Smooth muscle cell (in vitro differentiated cells): ENCODE data around the gene PUS10. TPM values are rescaled to one million over a fixed set of nuclear protein-coding genes. Genes with fewer than 3 reads are reported as not detected.

Experiments used
- DNase-seq: peaks from one replicate; lab custom pipeline; 2025; ENCODE audit not compliant: unreplicated experiment; lab: John Stamatoyannopoulos, UW
- H2AFZ ChIP-seq: fragments of 200-600 bp; sonication (generic); 2 replicates; pipeline ENCODE4 v1.6.0; 2016; ENCODE audit warnings: antibody characterized with exemption, low read depth, mild to moderate bottlenecking
- H3F3A ChIP-seq: fragments of 200-600 bp; sonication (generic); 2 replicates; pipeline ENCODE4 v1.6.0; 2017; ENCODE audit warnings: antibody characterized with exemption, low read depth
- H3K27ac ChIP-seq: fragments of 200-600 bp; sonication (generic); 2 replicates; pipeline ENCODE4 v1.5.1; 2016; ENCODE audit warnings: low read depth, mild to moderate bottlenecking
- H3K27me3 ChIP-seq: fragments of 200-600 bp; sonication (generic); 2 replicates; pipeline ENCODE4 v1.6.1; 2016; ENCODE audit warnings: low read depth, mild to moderate bottlenecking
- H3K36me3 ChIP-seq: fragments of 200-600 bp; sonication (generic); 2 replicates; pipeline ENCODE4 v1.5.1; 2016; ENCODE audit warnings: low read depth
- H3K4me1 ChIP-seq: fragments of 200-600 bp; sonication (generic); 2 replicates; pipeline ENCODE4 v1.5.1; 2016; ENCODE audit warnings: low read depth
- H3K4me2 ChIP-seq: fragments of 200-600 bp; sonication (generic); 2 replicates; pipeline ENCODE4 v1.6.0; 2016; ENCODE audit warnings: mild to moderate bottlenecking
- H3K4me3 ChIP-seq: fragments of 200-600 bp; sonication (generic); 2 replicates; pipeline ENCODE4 v1.5.1; 2016; ENCODE audit warnings: mild to moderate bottlenecking
- H3K79me2 ChIP-seq: fragments of 200-600 bp; sonication (generic); 2 replicates; pipeline ENCODE4 v1.6.0; 2016; ENCODE audit warnings: low read depth, mild to moderate bottlenecking
- H3K9ac ChIP-seq: fragments of 200-600 bp; sonication (generic); 2 replicates; pipeline ENCODE4 v1.6.0; 2016; ENCODE audit warnings: low read depth
- H3K9me3 ChIP-seq: fragments of 200-600 bp; sonication (generic); replicated peaks from 2 replicates; pipeline ENCODE4 v1.5.1; 2016; ENCODE audit warnings: low read depth
- H4K20me1 ChIP-seq: fragments of 200-600 bp; sonication (generic); 2 replicates; pipeline ENCODE4 v1.6.0; 2016; ENCODE audit warnings: low read depth
- WGBS: methylation state at CpG from one replicate; pipeline ENCODE4 v1.1.7; 2016; ENCODE audit warnings: low lambda C conversion rate; 5-methylcytosine and 5-hydroxymethylcytosine counted together
- polyA plus RNA-seq: library from polyadenylated mRNA; unstranded; fragments of >200 nt; fragmentation: Nextera tagmentation; extraction: Ambion mirVana; gene quantifications from 2 replicates; pipeline ENCODE4 v1.2.1, GENCODE V29; 2016
- total RNA-seq: library from RNA; depleted of rRNA; stranded (reverse); fragments of >200 nt; gene quantifications from 2 replicates; pipeline ENCODE4 v1.2.3, GENCODE V29; 2014
- TF ChIP-seq, protein P1 (sequence below): fragments of 200-600 bp; sonication (generic); IDR thresholded peaks from 2 replicates; pipeline ENCODE4 v1.5.1; 2017; ENCODE audit warnings: borderline replicate concordance, mild to moderate bottlenecking, antibody characterized with exemption; ENCODE audit not compliant: insufficient read depth, poor library complexity, severe bottlenecking

PUS10 gene
- total and polyA plus RNA-seq, 2 experiments from 2014 or later, result 3.3 to 6.3 TPM

- H3K36me3 ChIP-seq, result no peaks in the 10 kb centered on the region
- H4K20me1 ChIP-seq, result no peaks in the 10 kb centered on the region
- DNase-seq, result no peak
- TF ChIP-seq, protein P1, sequence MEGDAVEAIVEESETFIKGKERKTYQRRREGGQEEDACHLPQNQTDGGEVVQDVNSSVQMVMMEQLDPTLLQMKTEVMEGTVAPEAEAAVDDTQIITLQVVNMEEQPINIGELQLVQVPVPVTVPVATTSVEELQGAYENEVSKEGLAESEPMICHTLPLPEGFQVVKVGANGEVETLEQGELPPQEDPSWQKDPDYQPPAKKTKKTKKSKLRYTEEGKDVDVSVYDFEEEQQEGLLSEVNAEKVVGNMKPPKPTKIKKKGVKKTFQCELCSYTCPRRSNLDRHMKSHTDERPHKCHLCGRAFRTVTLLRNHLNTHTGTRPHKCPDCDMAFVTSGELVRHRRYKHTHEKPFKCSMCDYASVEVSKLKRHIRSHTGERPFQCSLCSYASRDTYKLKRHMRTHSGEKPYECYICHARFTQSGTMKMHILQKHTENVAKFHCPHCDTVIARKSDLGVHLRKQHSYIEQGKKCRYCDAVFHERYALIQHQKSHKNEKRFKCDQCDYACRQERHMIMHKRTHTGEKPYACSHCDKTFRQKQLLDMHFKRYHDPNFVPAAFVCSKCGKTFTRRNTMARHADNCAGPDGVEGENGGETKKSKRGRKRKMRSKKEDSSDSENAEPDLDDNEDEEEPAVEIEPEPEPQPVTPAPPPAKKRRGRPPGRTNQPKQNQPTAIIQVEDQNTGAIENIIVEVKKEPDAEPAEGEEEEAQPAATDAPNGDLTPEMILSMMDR, result no peak
- no peak overlapping the region for H3K27ac ChIP-seq
- no peaks in the 10 kb centered on the region for H3K9me3 ChIP-seq
- no peaks in the 10 kb centered on the region for H3F3A ChIP-seq
- no peak overlapping the region for H2AFZ ChIP-seq
- no peaks in the 10 kb centered on the region for H3K79me2 ChIP-seq
- no peak overlapping the region for H3K4me3 ChIP-seq
- no peak overlapping the region for H3K9ac ChIP-seq
- H3K4me1 ChIP-seq, result peaks cover 9% of the 10 kb centered on the region
- no peaks in the 10 kb centered on the region for H3K27me3 ChIP-seq
- H3K4me2 ChIP-seq, result no peak overlapping the region
- 91% methylated on average over 4 of the region's 4 CpGs for WGBS
Observed at GRCh38 chr2:60979231-60979630, 38.8 kb downstream of the PUS10 start.

- H2AFZ ChIP-seq, result no peak overlapping the region
- 83% methylated on average over 1 of the region's 1 CpG for WGBS
- H3K4me2 ChIP-seq, result no peak overlapping the region
- no peak overlapping the region for H3K4me3 ChIP-seq
- H3K9ac ChIP-seq, result no peak overlapping the region
- H3K36me3 ChIP-seq, result no peaks in the 10 kb centered on the region
- no peaks in the 10 kb centered on the region for H3K9me3 ChIP-seq
- peaks cover 9% of the 10 kb centered on the region for H3K4me1 ChIP-seq
- TF ChIP-seq, protein P1, result no peak
- no peaks in the 10 kb centered on the region for H3K79me2 ChIP-seq
- H4K20me1 ChIP-seq, result no peaks in the 10 kb centered on the region
- DNase-seq, result no peak
- H3K27me3 ChIP-seq, result no peaks in the 10 kb centered on the region
- no peaks in the 10 kb centered on the region for H3F3A ChIP-seq
- H3K27ac ChIP-seq, result no peak overlapping the region
Observed at GRCh38 chr2:60977562-60977895, 40.5 kb downstream of the PUS10 start.

GRCh38 chr2:60976875-60977561, 41.0 kb downstream of the PUS10 start:
- no peaks in the 10 kb centered on the region for H3K27me3 ChIP-seq
- peaks cover 9% of the 10 kb centered on the region for H3K4me1 ChIP-seq
- TF ChIP-seq, protein P1, result no peak
- no peak for DNase-seq
- H3K9ac ChIP-seq, result no peak overlapping the region
- no peaks in the 10 kb centered on the region for H3K79me2 ChIP-seq
- no peaks in the 10 kb centered on the region for H3K36me3 ChIP-seq
- H4K20me1 ChIP-seq, result no peaks in the 10 kb centered on the region
- no peak overlapping the region for H3K4me3 ChIP-seq
- no peak overlapping the region for H2AFZ ChIP-seq
- no peak overlapping the region for H3K4me2 ChIP-seq
- H3F3A ChIP-seq, result no peaks in the 10 kb centered on the region
- H3K27ac ChIP-seq, result peak overlapping the region; percentile 44
- no peaks in the 10 kb centered on the region for H3K9me3 ChIP-seq
- WGBS, result 72% methylated on average over 5 of the region's 5 CpGs

DNA sequence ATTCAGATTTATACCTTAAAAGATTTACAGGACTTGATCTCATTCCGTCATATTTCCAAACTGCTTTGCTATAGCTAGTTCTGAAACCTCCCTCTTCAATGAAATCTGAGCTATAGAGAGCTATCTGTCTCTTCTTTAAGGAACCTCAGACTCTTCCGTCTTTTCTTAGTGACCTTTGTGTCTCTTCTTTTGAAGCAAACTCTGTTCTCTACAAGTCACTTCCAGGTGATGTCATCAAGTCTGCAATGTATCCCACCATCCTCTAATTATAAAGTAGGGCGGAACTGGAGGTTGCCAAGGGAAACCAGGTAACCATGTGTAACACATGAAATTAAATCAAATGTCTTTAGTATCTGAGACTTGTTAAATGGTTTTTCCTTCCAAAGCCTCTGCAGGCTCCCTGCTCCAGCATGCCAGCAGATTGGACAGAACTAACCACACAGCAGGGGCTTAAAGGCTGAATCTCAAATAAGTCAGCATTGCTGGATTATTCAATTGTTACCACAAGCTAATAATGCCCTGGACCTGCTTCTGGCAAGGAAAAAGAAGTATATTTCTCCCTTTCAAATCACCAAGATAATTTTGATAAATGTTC, 41.7 kb downstream of the PUS10 start:
- DNase-seq, result no peak
- H3K9ac ChIP-seq, result no peak overlapping the region
- no peak overlapping the region for H3K4me3 ChIP-seq
- H3K4me2 ChIP-seq, result no peak overlapping the region
- no peaks in the 10 kb centered on the region for H3K9me3 ChIP-seq
- peaks cover 9% of the 10 kb centered on the region for H3K4me1 ChIP-seq
- no peak overlapping the region for H2AFZ ChIP-seq
- 94% methylated on average over 3 of the region's 3 CpGs for whole genome bisulfite sequencing
- TF ChIP-seq, protein P1, result no peak
- H4K20me1 ChIP-seq, result no peaks in the 10 kb centered on the region
- H3K79me2 ChIP-seq, result no peaks in the 10 kb centered on the region
- peak overlapping the region; percentile 44 for H3K27ac ChIP-seq
- H3K36me3 ChIP-seq, result no peaks in the 10 kb centered on the region
- no peaks in the 10 kb centered on the region for H3K27me3 ChIP-seq
- no peaks in the 10 kb centered on the region for H3F3A ChIP-seq
